NCI-H2107 treated with DMSO at 0.1 percent for 48 hours (cell line): ENCODE measurements around the gene GPR158.

ENCODE experiments used
- DNase-seq: peaks from one replicate; lab custom pipeline; 2025; ENCODE audit not compliant: unreplicated experiment; lab: John Stamatoyannopoulos, UW

The GPR158 gene

GRCh38 chr10:25206693-25207414 lies 32.1 kb downstream of the GPR158 start:
- no peak for DNase-seq

GRCh38 chr10:25209618-25210017 lies 34.8 kb downstream of the GPR158 start:
- DNase-seq = no peak

- DNase-seq = no peak
These were observed 35.5 kb downstream of the GPR158 start for GRCh38 chr10:25210265-25210664.

GRCh38 chr10:25220156-25220555 lies 45.4 kb downstream of the GPR158 start:
- DNase-seq = no peak

GRCh38 chr10:25222085-25222660 lies 47.4 kb downstream of the GPR158 start:
- no peak for DNase-seq

GRCh38 chr10:25226775-25227682 lies 52.2 kb downstream of the GPR158 start:
- peak; percentile 39 for DNase-seq

- no peak for DNase-seq
These were observed 57.0 kb downstream of the GPR158 start for GRCh38 chr10:25231751-25232150.

GRCh38 chr10:25232204-25232603 lies 57.4 kb downstream of the GPR158 start:
- no peak for DNase-seq

GRCh38 chr10:25245165-25245564 lies 70.4 kb downstream of the GPR158 start:
- DNase-seq = no peak

- no peak for DNase-seq
These were observed 82.8 kb downstream of the GPR158 start for GRCh38 chr10:25257646-25258045.

- no peak for DNase-seq
These were observed 86.3 kb downstream of the GPR158 start for GRCh38 chr10:25261110-25261509.

- DNase-seq = peak; percentile 16
These were observed 86.8 kb downstream of the GPR158 start for GRCh38 chr10:25261558-25261957.

- DNase-seq = no peak
These were observed 89.1 kb downstream of the GPR158 start for GRCh38 chr10:25263931-25264330.

GRCh38 chr10:25278180-25278579 lies 103.4 kb downstream of the GPR158 start:
- no peak for DNase-seq

- no peak for DNase-seq
These were observed 105.3 kb downstream of the GPR158 start for GRCh38 chr10:25280076-25280475.

- DNase-seq = no peak
These were observed 105.8 kb downstream of the GPR158 start for GRCh38 chr10:25280573-25280972.

GRCh38 chr10:25285809-25286208 lies 111.0 kb downstream of the GPR158 start:
- DNase-seq = no peak

GRCh38 chr10:25288181-25288580 lies 113.4 kb downstream of the GPR158 start:
- no peak for DNase-seq

- no peak for DNase-seq
These were observed 119.5 kb downstream of the GPR158 start for GRCh38 chr10:25294032-25294926.

- no peak for DNase-seq
These were observed 121.5 kb downstream of the GPR158 start for GRCh38 chr10:25296324-25296723.

- DNase-seq = no peak
These were observed 122.7 kb downstream of the GPR158 start for GRCh38 chr10:25297466-25297865.
